Activated naive CD8-positive, alpha-beta T cell (primary cell): ENCODE measurements around the gene COL4A4.

Experiments
- H3K27ac Mint-ChIP-seq: one replicate; pipeline ENCODE4 v1.8.0; 2021; ENCODE audit warnings: mixed read lengths
- H3K27me3 Mint-ChIP-seq: one replicate; pipeline ENCODE4 v1.8.0; 2021; ENCODE audit warnings: mixed read lengths
- H3K36me3 Mint-ChIP-seq: one replicate; pipeline ENCODE4 v1.8.0; 2021; ENCODE audit warnings: mixed read lengths
- H3K4me1 Mint-ChIP-seq: one replicate; pipeline ENCODE4 v1.8.0; 2021; ENCODE audit warnings: low read depth, mixed read lengths
- H3K4me3 Mint-ChIP-seq: one replicate; pipeline ENCODE4 v1.8.0; 2021; ENCODE audit warnings: mild to moderate bottlenecking, mixed read lengths
- H3K9me3 Mint-ChIP-seq: one replicate; pipeline ENCODE4 v1.8.0; 2021; ENCODE audit warnings: low read depth, mixed read lengths

The COL4A4 gene

GRCh38 chr2:227148106-227148505, 15.9 kb downstream of the COL4A4 start:
- peaks cover 8% of the 10 kb centered on the region for H3K27me3 Mint-ChIP-seq
- H3K4me3 Mint-ChIP-seq = no peak overlapping the region
- no peaks in the 10 kb centered on the region for H3K4me1 Mint-ChIP-seq
- H3K27ac Mint-ChIP-seq = no peak overlapping the region
- H3K9me3 Mint-ChIP-seq = peaks cover 5% of the 10 kb centered on the region
- no peaks in the 10 kb centered on the region for H3K36me3 Mint-ChIP-seq

- no peak overlapping the region for H3K4me3 Mint-ChIP-seq
- no peak overlapping the region for H3K27ac Mint-ChIP-seq
- peaks cover 5% of the 10 kb centered on the region for H3K9me3 Mint-ChIP-seq
- H3K4me1 Mint-ChIP-seq = no peaks in the 10 kb centered on the region
- H3K36me3 Mint-ChIP-seq = no peaks in the 10 kb centered on the region
- H3K27me3 Mint-ChIP-seq = peaks cover 8% of the 10 kb centered on the region
Measured at GRCh38 chr2:227147023-227147422, 17.0 kb downstream of the COL4A4 start.

GRCh38 chr2:227146456-227146855, 17.5 kb downstream of the COL4A4 start:
- Mint-ChIP-seq H3K27me3 (peaks cover 8% of the 10 kb centered on the region), H3K36me3 (no peaks in the 10 kb centered on the region), H3K4me3 (no peak overlapping the region), H3K27ac (no peak overlapping the region), H3K9me3 (peaks cover 5% of the 10 kb centered on the region), H3K4me1 (no peaks in the 10 kb centered on the region)

GRCh38 chr2:227143895-227144294, 20.1 kb downstream of the COL4A4 start:
- H3K4me3 Mint-ChIP-seq = no peak overlapping the region
- H3K4me1 Mint-ChIP-seq = no peaks in the 10 kb centered on the region
- H3K9me3 Mint-ChIP-seq = no peaks in the 10 kb centered on the region
- peaks cover 7% of the 10 kb centered on the region for H3K27me3 Mint-ChIP-seq
- no peaks in the 10 kb centered on the region for H3K36me3 Mint-ChIP-seq
- H3K27ac Mint-ChIP-seq = no peak overlapping the region

GRCh38 chr2:227141301-227141700, 22.7 kb downstream of the COL4A4 start:
- no peak overlapping the region for H3K27ac Mint-ChIP-seq
- H3K4me1 Mint-ChIP-seq = no peaks in the 10 kb centered on the region
- H3K9me3 Mint-ChIP-seq = no peaks in the 10 kb centered on the region
- no peak overlapping the region for H3K4me3 Mint-ChIP-seq
- peaks cover 6% of the 10 kb centered on the region for H3K27me3 Mint-ChIP-seq
- no peaks in the 10 kb centered on the region for H3K36me3 Mint-ChIP-seq

GRCh38 chr2:227134591-227134990, 29.4 kb downstream of the COL4A4 start:
- Mint-ChIP-seq H3K27ac (no peak overlapping the region), H3K4me3 (no peak overlapping the region), H3K27me3 (peaks cover 7% of the 10 kb centered on the region), H3K4me1 (no peaks in the 10 kb centered on the region), H3K36me3 (no peaks in the 10 kb centered on the region), H3K9me3 (no peaks in the 10 kb centered on the region)

GRCh38 chr2:227132986-227133385, 31.0 kb downstream of the COL4A4 start:
- Mint-ChIP-seq H3K4me3 (no peak overlapping the region), H3K36me3 (no peaks in the 10 kb centered on the region), H3K9me3 (no peaks in the 10 kb centered on the region), H3K4me1 (no peaks in the 10 kb centered on the region), H3K27me3 (peaks cover 10% of the 10 kb centered on the region), H3K27ac (no peak overlapping the region)

- Mint-ChIP-seq H3K4me1 (no peaks in the 10 kb centered on the region), H3K4me3 (no peak overlapping the region), H3K9me3 (no peaks in the 10 kb centered on the region), H3K36me3 (no peaks in the 10 kb centered on the region), H3K27me3 (peaks cover 10% of the 10 kb centered on the region), H3K27ac (no peak overlapping the region)
Measured at GRCh38 chr2:227130636-227131035, 33.4 kb downstream of the COL4A4 start.

- Mint-ChIP-seq H3K27ac (no peak overlapping the region), H3K27me3 (peaks cover 14% of the 10 kb centered on the region), H3K36me3 (no peaks in the 10 kb centered on the region), H3K4me1 (no peaks in the 10 kb centered on the region), H3K9me3 (no peaks in the 10 kb centered on the region), H3K4me3 (no peak overlapping the region)
Measured at GRCh38 chr2:227127201-227127600, 36.8 kb downstream of the COL4A4 start.

- Mint-ChIP-seq H3K4me3 (no peak overlapping the region), H3K4me1 (no peaks in the 10 kb centered on the region), H3K9me3 (no peaks in the 10 kb centered on the region), H3K36me3 (no peaks in the 10 kb centered on the region), H3K27me3 (peaks cover 14% of the 10 kb centered on the region), H3K27ac (no peak overlapping the region)
Measured at GRCh38 chr2:227125506-227125905, 38.5 kb downstream of the COL4A4 start.

- Mint-ChIP-seq H3K9me3 (no peaks in the 10 kb centered on the region), H3K27ac (no peak overlapping the region), H3K4me3 (no peak overlapping the region), H3K4me1 (no peaks in the 10 kb centered on the region), H3K36me3 (no peaks in the 10 kb centered on the region), H3K27me3 (peaks cover 14% of the 10 kb centered on the region)
Measured at GRCh38 chr2:227124811-227125210, 39.2 kb downstream of the COL4A4 start.

GRCh38 chr2:227123697-227124096, 40.3 kb downstream of the COL4A4 start:
- peaks cover 10% of the 10 kb centered on the region for H3K27me3 Mint-ChIP-seq
- H3K4me1 Mint-ChIP-seq = no peaks in the 10 kb centered on the region

GRCh38 chr2:227118353-227118752, 45.7 kb downstream of the COL4A4 start:
- Mint-ChIP-seq H3K36me3 (no peaks in the 10 kb centered on the region), H3K4me1 (no peaks in the 10 kb centered on the region), H3K27ac (no peak overlapping the region), H3K9me3 (no peaks in the 10 kb centered on the region), H3K4me3 (no peak overlapping the region), H3K27me3 (peaks cover 7% of the 10 kb centered on the region)

More at GRCh38 chr2:227123697-227124096, 40.3 kb downstream of the COL4A4 start:
- Mint-ChIP-seq H3K4me3 (no peak overlapping the region), H3K36me3 (no peaks in the 10 kb centered on the region), H3K9me3 (no peaks in the 10 kb centered on the region), H3K27ac (no peak overlapping the region)

- no peaks in the 10 kb centered on the region for H3K36me3 Mint-ChIP-seq
- no peaks in the 10 kb centered on the region for H3K9me3 Mint-ChIP-seq
- H3K27ac Mint-ChIP-seq = no peak overlapping the region
- no peak overlapping the region for H3K4me3 Mint-ChIP-seq
- H3K4me1 Mint-ChIP-seq = no peaks in the 10 kb centered on the region
- H3K27me3 Mint-ChIP-seq = peaks cover 9% of the 10 kb centered on the region
Measured at GRCh38 chr2:227117852-227118251, 46.2 kb downstream of the COL4A4 start.

- H3K36me3 Mint-ChIP-seq = no peaks in the 10 kb centered on the region
- peaks cover 10% of the 10 kb centered on the region for H3K27me3 Mint-ChIP-seq
- no peaks in the 10 kb centered on the region for H3K9me3 Mint-ChIP-seq
- H3K4me3 Mint-ChIP-seq = no peak overlapping the region
- no peaks in the 10 kb centered on the region for H3K4me1 Mint-ChIP-seq
- no peak overlapping the region for H3K27ac Mint-ChIP-seq
Measured at GRCh38 chr2:227117027-227117426, 47.0 kb downstream of the COL4A4 start.

- Mint-ChIP-seq H3K27ac (no peak overlapping the region), H3K4me3 (no peak overlapping the region), H3K4me1 (no peaks in the 10 kb centered on the region), H3K27me3 (peaks cover 10% of the 10 kb centered on the region), H3K36me3 (no peaks in the 10 kb centered on the region), H3K9me3 (no peaks in the 10 kb centered on the region)
Measured at GRCh38 chr2:227115761-227116160, 48.2 kb downstream of the COL4A4 start.
